ENCODE data around the gene ARHGEF11. TPM values are rescaled to one million over a fixed set of nuclear protein-coding genes. Genes with fewer than 3 reads are reported as not detected.

ARHGEF11 gene
- total and polyA plus RNA-seq, 10 donors = 3.4 to 65.3 (median 42.7) TPM

DNA sequence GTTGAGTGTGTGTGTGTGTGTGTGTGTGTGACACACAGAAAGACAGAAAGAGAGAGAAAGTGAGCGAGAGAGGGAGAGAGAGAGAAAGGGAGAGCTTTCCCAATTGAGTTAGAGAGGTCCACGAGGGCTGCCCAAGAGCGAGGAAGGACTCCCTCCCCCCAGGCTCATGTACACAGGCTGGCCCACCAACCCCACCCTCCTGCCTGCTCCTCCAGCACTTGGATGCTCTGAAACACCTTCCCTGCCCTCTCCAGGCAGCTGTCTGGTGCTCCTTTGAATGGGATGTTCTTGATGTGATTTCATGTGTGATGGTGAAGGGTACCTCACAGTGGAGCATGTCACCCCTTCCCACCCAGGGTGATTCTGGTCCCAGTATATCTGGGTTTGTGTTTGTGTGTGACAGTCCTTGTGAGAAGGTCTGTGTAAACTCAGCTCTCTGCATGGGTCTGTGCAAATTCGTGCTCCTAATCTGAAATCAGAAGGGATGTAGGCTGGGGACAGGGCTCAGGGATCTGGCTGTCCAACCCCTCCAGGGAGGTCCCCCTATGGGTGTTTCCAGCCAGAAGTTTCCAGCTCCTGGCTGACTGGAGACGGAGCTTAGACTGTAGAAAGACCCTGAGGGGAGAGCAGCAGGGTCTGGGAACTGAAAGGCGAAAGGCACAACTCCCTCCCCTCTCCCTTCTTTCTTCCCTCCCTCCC lies 158.8 kb downstream of the ARHGEF11 start:
- Histone ChIP-seq H3K4me3 (no peak overlapping the region), H3K4me1 (peaks cover 0 to 11% (median under 1%) of the 10 kb centered on the region in 6 donors), H3K9me3 (no peaks in the 10 kb centered on the region), H3K27ac (no peak overlapping the region), H3K27me3 (replicated peaks in 1 of 7) (peaks cover 0 to 90% (median 0%) of the 10 kb centered on the region in 7 donors), H3K36me3 (no peaks in the 10 kb centered on the region)
- DNase-seq = no peak
- intact Hi-C loops (cut with DNase I; ENCODE audit: low total_unique reads) = loop anchor here (10.0 kb wide), 1 partner anchor 162 kb away; the partner anchor contains the start of genes ISG20L2 and METTL25B
- TF ChIP-seq POLR2AphosphoS5 (IDR thresholded peaks at IDR 0.05) = no peak
- TF ChIP-seq, protein P1, sequence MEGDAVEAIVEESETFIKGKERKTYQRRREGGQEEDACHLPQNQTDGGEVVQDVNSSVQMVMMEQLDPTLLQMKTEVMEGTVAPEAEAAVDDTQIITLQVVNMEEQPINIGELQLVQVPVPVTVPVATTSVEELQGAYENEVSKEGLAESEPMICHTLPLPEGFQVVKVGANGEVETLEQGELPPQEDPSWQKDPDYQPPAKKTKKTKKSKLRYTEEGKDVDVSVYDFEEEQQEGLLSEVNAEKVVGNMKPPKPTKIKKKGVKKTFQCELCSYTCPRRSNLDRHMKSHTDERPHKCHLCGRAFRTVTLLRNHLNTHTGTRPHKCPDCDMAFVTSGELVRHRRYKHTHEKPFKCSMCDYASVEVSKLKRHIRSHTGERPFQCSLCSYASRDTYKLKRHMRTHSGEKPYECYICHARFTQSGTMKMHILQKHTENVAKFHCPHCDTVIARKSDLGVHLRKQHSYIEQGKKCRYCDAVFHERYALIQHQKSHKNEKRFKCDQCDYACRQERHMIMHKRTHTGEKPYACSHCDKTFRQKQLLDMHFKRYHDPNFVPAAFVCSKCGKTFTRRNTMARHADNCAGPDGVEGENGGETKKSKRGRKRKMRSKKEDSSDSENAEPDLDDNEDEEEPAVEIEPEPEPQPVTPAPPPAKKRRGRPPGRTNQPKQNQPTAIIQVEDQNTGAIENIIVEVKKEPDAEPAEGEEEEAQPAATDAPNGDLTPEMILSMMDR (IDR thresholded peaks at IDR 0.05 in 8 of 11, conservative IDR thresholded peaks at IDR 0.05 in 3 of 11) = no peak
- no peak for TF ChIP-seq POLR2A (IDR thresholded peaks at IDR 0.05)
- 39 to 54% (median 46%) methylated on average over 6 of the region's 6 CpGs for WGBS, 5 donors

DNA sequence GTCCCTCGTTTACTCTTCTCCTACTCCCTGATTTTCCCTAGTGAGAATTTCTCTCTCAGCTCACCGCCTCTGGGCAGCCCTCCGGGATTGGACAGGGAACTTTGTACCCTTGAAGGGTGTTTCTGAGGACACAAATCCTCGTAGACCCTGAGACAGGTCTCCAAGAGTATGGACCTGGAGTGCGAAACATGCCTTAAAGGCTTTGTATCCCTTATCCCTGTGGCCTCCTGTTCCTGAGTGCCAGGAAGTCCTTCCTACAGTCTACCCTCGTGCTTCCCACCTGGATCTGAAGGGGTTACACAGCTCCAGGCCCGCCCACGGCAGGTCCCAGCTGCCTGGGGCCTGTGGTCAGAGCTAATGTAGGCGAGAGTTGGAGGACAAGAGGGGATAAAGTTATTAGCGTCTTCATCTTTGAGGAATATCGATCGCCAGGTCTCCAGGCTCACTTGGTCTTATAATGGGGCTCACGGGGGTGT lies 159.6 kb downstream of the ARHGEF11 start:
- no peak overlapping the region for H3K27ac ChIP-seq
- no peak for DNase-seq
- H3K27me3 ChIP-seq (replicated peaks in 1 of 7) = peaks cover 0 to 90% (median 0%) of the 10 kb centered on the region in 7 donors
- H3K4me1 ChIP-seq = peaks cover 0 to 8% (median 0%) of the 10 kb centered on the region in 6 donors
- no peak overlapping the region for H3K4me3 ChIP-seq
- H3K36me3 ChIP-seq = no peaks in the 10 kb centered on the region
- intact Hi-C loops (cut with DNase I; ENCODE audit: low total_unique reads) = loop anchor here (10.0 kb wide), 1 partner anchor 161 kb away; the partner anchor contains the start of genes ISG20L2 and METTL25B
- TF ChIP-seq POLR2AphosphoS5 (IDR thresholded peaks at IDR 0.05) = no peak
- TF ChIP-seq, protein P1 (IDR thresholded peaks at IDR 0.05 in 8 of 11, conservative IDR thresholded peaks at IDR 0.05 in 3 of 11) = no peak
- TF ChIP-seq POLR2A (IDR thresholded peaks at IDR 0.05) = no peak
- no peaks in the 10 kb centered on the region for H3K9me3 ChIP-seq
- 73 to 83% (median 77%) methylated on average over 13 of the region's 13 CpGs for WGBS, 5 donors

GRCh38 chr1:156885314-156885713 lies 160.2 kb downstream of the ARHGEF11 start:
- peaks cover 0 to 90% (median 0%) of the 10 kb centered on the region in 7 donors for H3K27me3 ChIP-seq (replicated peaks in 1 of 7)
- intact Hi-C loops (cut with DNase I; ENCODE audit: low total_unique reads) = loop anchor here (10.0 kb wide), 1 partner anchor 161 kb away; the partner anchor contains the start of genes ISG20L2 and METTL25B
- H3K36me3 ChIP-seq = no peaks in the 10 kb centered on the region
- H3K9me3 ChIP-seq = no peaks in the 10 kb centered on the region
- DNase-seq = no peak
- H3K4me1 ChIP-seq = peaks cover 0 to 6% (median 0%) of the 10 kb centered on the region in 6 donors
- no peak overlapping the region for H3K4me3 ChIP-seq
- no peak overlapping the region for H3K27ac ChIP-seq
- WGBS, 5 donors = 30 to 52% (median 42%) methylated on average over 1 of the region's 1 CpG
- TF ChIP-seq POLR2AphosphoS5 (IDR thresholded peaks at IDR 0.05) (no peak), POLR2A (IDR thresholded peaks at IDR 0.05) (no peak)
- TF ChIP-seq, protein P1 (IDR thresholded peaks at IDR 0.05 in 8 of 11, conservative IDR thresholded peaks at IDR 0.05 in 3 of 11) = no peak

Small RNA genes lying within 50 kb of the gene (microRNA-seq; reads per million reads assigned to microRNA genes)
- gene MIR765 = 0 reads per million in 3 donors

Small RNA genes lying within 50 kb of the gene (small RNA-seq; reads per million reads assigned to genes)
- 0 reads per million in 4 donors for gene MIR765
- gene RN7SL612P = 0 reads per million in 4 donors

Other genes with a start within 250 kb of the ARHGEF11 start
- gene SH2D2A, start 228.9 kb downstream of the ARHGEF11 start, total RNA-seq = 10 to 100 TPM; 10.4 to 22.1 (median 15.1) TPM
- gene SH2D2A, start 228.9 kb downstream of the ARHGEF11 start, polyA plus RNA-seq = 1 to 10 TPM; 3.6 to 5.6 (median 5.2) TPM
- gene INSRR, start 186.6 kb downstream of the ARHGEF11 start, total RNA-seq = under 1 TPM in 3 of 7 donors, not detected in 4; 0.09 TPM
- gene INSRR, start 186.6 kb downstream of the ARHGEF11 start, polyA plus RNA-seq = under 1 TPM in 1 of 3 donors, not detected in 2; under 0.01 TPM
- 1 to 10 TPM in 1 of 7 donors, under 1 TPM in 3, not detected in 3; 0.18 to 1.4 (median 0.48) TPM for gene NTRK1, start 184.9 kb downstream of the ARHGEF11 start, total RNA-seq
- under 1 TPM in 2 of 3 donors, not detected in 1; 0.09 to 0.22 TPM for gene NTRK1, start 184.9 kb downstream of the ARHGEF11 start, polyA plus RNA-seq
- gene PEAR1, start 152.0 kb downstream of the ARHGEF11 start, total RNA-seq = 10 to 100 TPM; 16.1 to 28.3 (median 24.2) TPM
- gene PEAR1, start 152.0 kb downstream of the ARHGEF11 start, polyA plus RNA-seq = 1 to 10 TPM; 1.4 to 6.2 (median 2.6) TPM
- gene LRRC71, start 125.1 kb downstream of the ARHGEF11 start, total RNA-seq = under 1 TPM in 3 of 7 donors, not detected in 4; 0.13 to 0.47 (median 0.23) TPM
- under 1 TPM; 0.03 to 0.51 (median 0.43) TPM for gene LRRC71, start 125.1 kb downstream of the ARHGEF11 start, polyA plus RNA-seq
- gene ETV3L, start 54.1 kb upstream of the ARHGEF11 start, total RNA-seq = not detected
- gene ETV3L, start 54.1 kb upstream of the ARHGEF11 start, polyA plus RNA-seq = not detected
- 10 to 100 TPM; 19.3 to 35.9 (median 27.0) TPM for gene ETV3, start 92.7 kb upstream of the ARHGEF11 start, total RNA-seq
- gene ETV3, start 92.7 kb upstream of the ARHGEF11 start, polyA plus RNA-seq = 1 to 10 TPM; 4.2 to 5.5 (median 5.0) TPM

Measured in spleen (tissue), 11 donors.